Loucy (cell line): ENCODE results near the gene TMEM168.

Source experiments
- H2AFZ ChIP-seq: fragments of 200-600 bp; sonication (generic); 2 replicates; pipeline ENCODE4 v1.6.0; 2016; ENCODE audit warnings: antibody characterized with exemption, mild to moderate bottlenecking, low read length, moderate library complexity
- H3F3A ChIP-seq: fragments of 200-600 bp; 2 replicates; pipeline ENCODE4 v1.6.0; 2016; ENCODE audit warnings: antibody characterized with exemption, low read depth, mild to moderate bottlenecking
- H3K27me3 ChIP-seq: fragments of 200-600 bp; sonication (generic); 2 replicates; pipeline ENCODE4 v1.6.1; 2014; ENCODE audit warnings: low read length, mild to moderate bottlenecking; ENCODE audit not compliant: insufficient read depth, poor library complexity, severe bottlenecking
- H3K36me3 ChIP-seq: fragments of 200-600 bp; sonication (generic); 2 replicates; pipeline ENCODE4 v1.6.1; 2016; ENCODE audit warnings: low read length; ENCODE audit not compliant: insufficient read depth
- H3K4me1 ChIP-seq: fragments of 200-600 bp; sonication (generic); 2 replicates; pipeline ENCODE4 v1.5.1; 2014; ENCODE audit warnings: low read length, mild to moderate bottlenecking; ENCODE audit not compliant: insufficient read depth, poor library complexity, severe bottlenecking
- H3K4me2 ChIP-seq: fragments of 200-600 bp; sonication (generic); 2 replicates; pipeline ENCODE4 v1.6.0; 2014; ENCODE audit warnings: antibody characterized with exemption, low read length, low read depth, mild to moderate bottlenecking; ENCODE audit not compliant: poor library complexity, severe bottlenecking
- H3K4me3 ChIP-seq: fragments of 200-600 bp; sonication (generic); 2 replicates; pipeline ENCODE4 v1.5.1; 2014; ENCODE audit warnings: low read length, mild to moderate bottlenecking, mixed read lengths; ENCODE audit not compliant: poor library complexity, severe bottlenecking
- H3K79me2 ChIP-seq: fragments of 200-600 bp; sonication (generic); 2 replicates; pipeline ENCODE4 v1.6.1; 2014; ENCODE audit warnings: low read length; ENCODE audit not compliant: insufficient read depth
- H3K9ac ChIP-seq: fragments of 200-600 bp; sonication (generic); 2 replicates; pipeline ENCODE4 v1.6.0; 2014; ENCODE audit warnings: mild to moderate bottlenecking, low read depth, low read length, moderate library complexity; ENCODE audit not compliant: poor library complexity, severe bottlenecking
- H3K9me2 ChIP-seq: fragments of 200-600 bp; sonication (generic); replicated peaks from 2 replicates; pipeline ENCODE4 v1.6.1; 2016; ENCODE audit warnings: low read depth, low read length, mixed read lengths
- H3K9me3 ChIP-seq: fragments of 200-600 bp; sonication (generic); 2 replicates; pipeline ENCODE4 v1.6.1; 2014; ENCODE audit warnings: mild to moderate bottlenecking, antibody characterized with exemption, low read length, low read depth; ENCODE audit not compliant: insufficient read depth
- H4K20me1 ChIP-seq: fragments of 200-600 bp; sonication (generic); 2 replicates; pipeline ENCODE4 v1.6.0; 2014; ENCODE audit warnings: antibody characterized with exemption, low read length, mild to moderate bottlenecking; ENCODE audit not compliant: insufficient read depth, poor library complexity, severe bottlenecking
- EZH2phosphoT487 ChIP-seq: fragments of 200-600 bp; IDR thresholded peaks from 2 replicates; pipeline ENCODE4 v1.6.1; 2018; ENCODE audit warnings: antibody characterized with exemption, mild to moderate bottlenecking, moderate library complexity, borderline replicate concordance
- TF ChIP-seq, protein P1 (sequence below): fragments of 200-600 bp; sonication (generic); conservative IDR thresholded peaks from 2 replicates; pipeline ENCODE4 v1.5.1; 2014; ENCODE audit warnings: mild to moderate bottlenecking, antibody characterized with exemption, low read length

TMEM168 gene

DNA sequence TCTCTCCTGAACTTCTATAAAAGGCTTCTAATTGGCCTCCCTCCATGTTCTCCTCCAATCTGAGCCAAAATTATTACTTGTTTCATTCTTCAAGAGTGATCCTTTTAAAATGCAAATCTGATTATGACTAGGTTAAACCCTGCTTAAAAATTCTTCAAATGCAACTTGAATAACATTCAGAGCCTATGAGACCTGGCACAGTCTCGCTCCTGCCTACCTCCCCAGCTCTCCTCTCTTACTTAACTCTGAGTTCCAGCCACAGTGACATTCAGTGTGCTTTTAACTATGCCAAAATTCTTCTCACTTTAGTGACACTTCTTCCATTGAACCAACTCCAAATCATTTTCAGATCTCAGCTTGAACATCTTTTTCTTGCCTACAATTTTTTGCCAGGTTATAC lies 68.8 kb downstream of the TMEM168 start:
- H3K9ac ChIP-seq = no peak overlapping the region
- no peaks in the 10 kb centered on the region for H4K20me1 ChIP-seq
- H3K9me2 ChIP-seq = no peaks in the 10 kb centered on the region
- H3F3A ChIP-seq = no peaks in the 10 kb centered on the region
- no peaks in the 10 kb centered on the region for H3K4me1 ChIP-seq
- no peaks in the 10 kb centered on the region for H3K36me3 ChIP-seq
- H2AFZ ChIP-seq = no peak overlapping the region
- TF ChIP-seq, protein P1, sequence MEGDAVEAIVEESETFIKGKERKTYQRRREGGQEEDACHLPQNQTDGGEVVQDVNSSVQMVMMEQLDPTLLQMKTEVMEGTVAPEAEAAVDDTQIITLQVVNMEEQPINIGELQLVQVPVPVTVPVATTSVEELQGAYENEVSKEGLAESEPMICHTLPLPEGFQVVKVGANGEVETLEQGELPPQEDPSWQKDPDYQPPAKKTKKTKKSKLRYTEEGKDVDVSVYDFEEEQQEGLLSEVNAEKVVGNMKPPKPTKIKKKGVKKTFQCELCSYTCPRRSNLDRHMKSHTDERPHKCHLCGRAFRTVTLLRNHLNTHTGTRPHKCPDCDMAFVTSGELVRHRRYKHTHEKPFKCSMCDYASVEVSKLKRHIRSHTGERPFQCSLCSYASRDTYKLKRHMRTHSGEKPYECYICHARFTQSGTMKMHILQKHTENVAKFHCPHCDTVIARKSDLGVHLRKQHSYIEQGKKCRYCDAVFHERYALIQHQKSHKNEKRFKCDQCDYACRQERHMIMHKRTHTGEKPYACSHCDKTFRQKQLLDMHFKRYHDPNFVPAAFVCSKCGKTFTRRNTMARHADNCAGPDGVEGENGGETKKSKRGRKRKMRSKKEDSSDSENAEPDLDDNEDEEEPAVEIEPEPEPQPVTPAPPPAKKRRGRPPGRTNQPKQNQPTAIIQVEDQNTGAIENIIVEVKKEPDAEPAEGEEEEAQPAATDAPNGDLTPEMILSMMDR = no peak
- no peak for TF ChIP-seq EZH2phosphoT487
- no peaks in the 10 kb centered on the region for H3K27me3 ChIP-seq
- no peaks in the 10 kb centered on the region for H3K9me3 ChIP-seq
- H3K79me2 ChIP-seq = no peaks in the 10 kb centered on the region
- no peak overlapping the region for H3K4me2 ChIP-seq
- no peak overlapping the region for H3K4me3 ChIP-seq

DNA sequence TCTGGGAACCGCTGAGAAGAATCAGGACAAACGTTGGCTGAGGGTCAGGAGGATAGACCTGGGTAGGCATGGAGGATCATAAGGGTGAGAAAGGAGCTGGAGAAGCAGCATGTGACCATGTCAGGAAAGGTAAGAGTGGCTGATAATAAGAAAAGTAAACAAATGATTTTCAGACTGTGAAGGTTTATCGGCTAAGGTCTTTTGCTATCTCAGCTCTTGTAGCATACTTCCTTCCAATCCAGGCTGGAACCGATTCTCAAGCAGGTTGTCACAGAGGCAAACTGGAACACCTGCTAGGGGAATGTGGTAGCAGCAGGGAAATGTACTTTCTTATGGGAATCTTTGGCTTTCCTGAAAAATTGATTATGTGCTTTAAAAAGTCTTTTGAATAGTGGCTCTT lies 74.7 kb downstream of the TMEM168 start:
- H3F3A ChIP-seq = no peaks in the 10 kb centered on the region
- no peak overlapping the region for H3K4me2 ChIP-seq
- TF ChIP-seq EZH2phosphoT487 = no peak
- TF ChIP-seq, protein P1 = no peak
- no peaks in the 10 kb centered on the region for H3K9me2 ChIP-seq
- H3K9me3 ChIP-seq = no peaks in the 10 kb centered on the region
- H4K20me1 ChIP-seq = no peaks in the 10 kb centered on the region
- H3K27me3 ChIP-seq = no peaks in the 10 kb centered on the region
- no peaks in the 10 kb centered on the region for H3K79me2 ChIP-seq
- no peaks in the 10 kb centered on the region for H3K36me3 ChIP-seq
- H2AFZ ChIP-seq = no peak overlapping the region
- no peak overlapping the region for H3K4me3 ChIP-seq
- no peaks in the 10 kb centered on the region for H3K4me1 ChIP-seq
- no peak overlapping the region for H3K9ac ChIP-seq

DNA sequence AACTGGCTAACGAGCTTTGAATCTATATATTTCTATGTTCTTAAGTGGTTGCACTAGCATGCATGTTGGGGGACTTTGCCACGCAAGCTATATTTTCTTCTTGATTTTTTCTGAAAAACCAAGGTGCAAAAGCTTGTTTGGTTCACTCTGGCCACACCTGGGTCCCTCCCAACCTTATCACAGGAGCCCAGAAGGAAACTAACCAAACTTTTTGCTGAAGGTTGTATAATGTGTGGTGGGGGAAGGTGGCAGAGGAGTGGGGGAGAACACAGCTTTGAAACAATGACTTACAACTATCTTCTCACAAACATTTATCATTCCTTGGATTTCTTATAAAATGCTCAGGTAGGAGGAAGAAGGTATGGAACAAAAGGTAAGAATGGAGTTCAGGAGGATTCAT lies 75.3 kb downstream of the TMEM168 start:
- Histone ChIP-seq H3K9me2 (no peaks in the 10 kb centered on the region), H3K4me2 (no peak overlapping the region)

More for the DNA sequence above, 75.3 kb downstream of the TMEM168 start:
- no peak for TF ChIP-seq EZH2phosphoT487
- TF ChIP-seq, protein P1 = no peak
- no peaks in the 10 kb centered on the region for H3K4me1 ChIP-seq
- H3K9me3 ChIP-seq = no peaks in the 10 kb centered on the region
- no peaks in the 10 kb centered on the region for H3K79me2 ChIP-seq
- H3F3A ChIP-seq = no peaks in the 10 kb centered on the region
- H3K4me3 ChIP-seq = no peak overlapping the region
- no peaks in the 10 kb centered on the region for H4K20me1 ChIP-seq
- no peak overlapping the region for H3K9ac ChIP-seq
- H3K27me3 ChIP-seq = no peaks in the 10 kb centered on the region
- H2AFZ ChIP-seq = no peak overlapping the region
- no peaks in the 10 kb centered on the region for H3K36me3 ChIP-seq
